GM11168 (cell line): Measurements from ENCODE around the gene GSK3B.

Experiments used
- in situ Hi-C: fragments of 300-500 bp; cut with MboI; formaldehyde crosslinking; loops from one replicate; pipeline ENCODE4 v1.12.0; 2022; ENCODE audit warnings: low sequenced_read_pairs; ENCODE audit not compliant: unreplicated experiment

GSK3B gene

DNA sequence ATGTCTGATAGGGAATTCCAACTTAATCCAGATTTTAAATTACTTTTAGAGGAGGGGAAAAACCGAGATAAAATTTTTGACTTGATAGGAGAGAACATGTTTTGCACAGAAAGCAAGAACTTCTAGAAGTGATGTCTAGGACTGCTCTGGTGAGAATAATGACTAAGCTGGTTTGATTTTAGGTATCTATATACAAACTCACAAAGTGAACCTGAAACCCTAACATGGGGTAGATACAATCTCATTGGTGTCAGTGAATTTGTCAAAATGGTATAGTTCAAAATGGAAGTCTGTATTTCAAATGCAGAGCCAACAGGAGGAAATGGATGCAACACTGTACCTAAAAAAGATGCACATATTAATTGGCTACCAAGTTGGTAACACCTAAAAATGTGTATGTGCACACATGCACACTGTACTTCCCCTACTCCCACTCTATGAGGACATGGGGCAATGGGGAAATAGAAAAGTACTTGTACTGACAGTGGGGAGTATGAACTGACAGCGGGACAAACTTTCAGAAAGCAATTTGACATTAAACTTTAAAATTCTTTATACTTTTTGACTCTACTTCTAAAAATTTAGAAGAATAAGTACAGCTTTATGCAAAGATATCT is 259.4 kb downstream of the GSK3B start:
- in situ Hi-C loops = no loop called here

DNA sequence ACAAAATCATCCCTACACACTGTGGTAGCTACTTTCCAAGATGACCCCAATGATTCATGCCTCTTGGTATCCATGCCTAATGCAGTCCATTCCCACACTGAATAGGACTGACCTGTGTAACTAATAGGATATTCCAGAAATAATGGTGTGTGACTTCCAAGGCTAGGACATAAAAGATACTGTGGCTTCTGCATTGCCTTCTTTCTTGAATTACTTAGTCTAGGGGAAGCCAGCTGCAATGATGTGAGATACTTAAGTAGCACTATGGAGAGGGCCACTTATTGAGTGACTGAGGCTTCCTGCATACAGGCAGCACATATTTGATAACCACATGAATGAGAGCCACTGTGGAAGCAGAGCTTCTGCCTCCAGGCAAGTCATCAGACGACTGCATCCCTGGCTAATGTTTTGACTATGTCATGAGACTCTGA is 262.3 kb downstream of the GSK3B start:
- in situ Hi-C loops = no loop called here

DNA sequence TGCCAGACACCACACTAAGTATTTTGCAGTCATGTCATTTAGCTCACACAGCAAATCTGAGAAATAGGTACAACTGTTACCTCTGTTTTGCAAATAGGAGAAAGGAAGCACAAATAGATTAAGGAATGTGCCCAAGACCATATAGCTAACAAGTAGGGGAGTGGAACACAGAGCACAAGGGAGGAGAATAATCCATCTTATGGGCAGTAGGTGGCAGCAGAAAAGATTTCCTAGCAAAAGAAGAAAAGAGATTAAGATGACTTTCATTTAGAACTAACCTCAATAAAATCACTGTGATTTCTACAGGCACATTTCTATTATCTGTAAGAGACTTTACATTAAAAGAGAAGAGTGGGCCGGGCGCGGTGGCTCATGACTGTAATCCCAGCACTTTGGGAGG is 263.2 kb downstream of the GSK3B start:
- in situ Hi-C loops = no loop called here

GRCh38 chr3:119829420-119829819 is 264.8 kb downstream of the GSK3B start:
- in situ Hi-C loops = no loop called here

- in situ Hi-C loops = no loop called here
Observed at GRCh38 chr3:119826711-119827608, 267.3 kb downstream of the GSK3B start.

GRCh38 chr3:119825820-119826219 is 268.4 kb downstream of the GSK3B start:
- in situ Hi-C loops = no loop called here

DNA sequence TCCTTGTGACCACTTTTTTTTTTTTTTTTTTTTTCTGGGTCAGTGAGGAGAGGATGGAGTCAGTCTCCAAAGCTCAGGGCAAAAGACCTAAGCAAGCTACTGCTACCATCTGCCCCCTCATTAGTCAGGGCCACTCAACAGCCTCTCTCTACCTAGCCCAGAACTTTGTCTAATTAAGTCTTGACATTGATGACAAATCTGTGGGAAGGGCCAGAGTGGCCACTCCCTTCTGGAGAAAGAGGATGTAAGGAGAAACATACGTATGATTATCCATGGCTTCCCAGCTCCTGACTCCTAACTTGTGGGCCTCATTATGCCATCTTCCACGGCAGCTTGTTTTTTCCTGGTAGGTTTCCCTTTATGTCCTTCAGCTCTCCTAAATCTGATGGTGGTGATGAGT is 274.4 kb downstream of the GSK3B start:
- in situ Hi-C loops = no loop called here

DNA sequence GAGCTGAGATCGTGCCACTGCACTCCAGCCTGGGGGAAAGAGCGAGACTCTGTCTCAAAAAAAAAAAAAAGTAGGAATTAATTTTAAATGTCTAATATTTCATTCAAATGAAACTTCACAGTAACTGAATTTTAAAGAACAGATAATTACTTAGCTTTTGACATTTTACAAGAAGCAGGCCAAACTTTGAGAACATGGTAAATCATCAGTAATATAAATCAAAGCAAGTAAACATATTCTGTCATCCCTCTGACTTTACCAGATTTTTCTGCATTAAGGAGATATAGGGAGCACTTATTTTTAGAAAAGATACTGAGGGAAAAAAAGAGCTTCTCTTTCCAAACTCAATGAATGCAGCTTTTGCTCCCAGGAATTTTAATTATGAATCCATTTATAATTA is 275.3 kb downstream of the GSK3B start:
- in situ Hi-C loops = no loop called here

DNA sequence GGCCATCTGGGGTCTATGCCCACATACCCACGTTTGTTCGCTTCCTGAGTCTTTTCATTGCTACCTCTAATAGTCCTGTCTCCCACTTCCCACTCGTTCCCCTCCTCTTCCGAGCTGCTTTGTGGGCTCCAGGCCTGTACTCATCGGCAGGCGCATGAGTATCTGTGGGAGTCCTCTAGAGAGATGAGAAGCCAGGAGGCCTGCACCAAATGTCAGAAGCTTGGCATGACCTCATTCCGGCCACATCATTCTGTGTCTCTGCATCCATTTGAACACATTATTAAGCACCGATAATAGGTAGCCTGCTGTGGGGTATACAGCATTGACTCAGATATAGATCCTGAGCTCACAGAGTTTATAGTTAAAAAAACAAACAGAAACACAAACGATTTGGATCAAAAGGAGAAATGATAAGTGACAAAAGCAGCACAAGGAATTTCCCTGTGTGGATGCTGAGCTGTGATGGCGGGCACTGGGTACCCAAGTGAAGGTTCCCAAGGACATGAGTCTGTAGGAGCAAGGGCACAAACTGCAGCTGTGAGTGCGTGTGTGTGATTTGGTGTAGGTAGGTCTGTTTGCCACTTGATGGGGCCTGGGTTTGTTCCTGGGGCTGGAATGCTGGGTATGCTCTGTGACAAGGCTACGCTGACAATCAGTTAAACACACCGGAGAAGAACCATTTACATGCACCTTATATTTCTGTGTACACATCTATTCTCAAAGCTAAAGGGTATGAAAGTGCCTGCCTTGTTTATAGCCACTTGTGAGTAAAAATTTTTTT is 276.5 kb downstream of the GSK3B start:
- in situ Hi-C loops = no loop called here

- in situ Hi-C loops = no loop called here
Observed at GRCh38 chr3:119817071-119817470, 277.2 kb downstream of the GSK3B start.

GRCh38 chr3:119815716-119816115 is 278.5 kb downstream of the GSK3B start:
- in situ Hi-C loops = no loop called here

DNA sequence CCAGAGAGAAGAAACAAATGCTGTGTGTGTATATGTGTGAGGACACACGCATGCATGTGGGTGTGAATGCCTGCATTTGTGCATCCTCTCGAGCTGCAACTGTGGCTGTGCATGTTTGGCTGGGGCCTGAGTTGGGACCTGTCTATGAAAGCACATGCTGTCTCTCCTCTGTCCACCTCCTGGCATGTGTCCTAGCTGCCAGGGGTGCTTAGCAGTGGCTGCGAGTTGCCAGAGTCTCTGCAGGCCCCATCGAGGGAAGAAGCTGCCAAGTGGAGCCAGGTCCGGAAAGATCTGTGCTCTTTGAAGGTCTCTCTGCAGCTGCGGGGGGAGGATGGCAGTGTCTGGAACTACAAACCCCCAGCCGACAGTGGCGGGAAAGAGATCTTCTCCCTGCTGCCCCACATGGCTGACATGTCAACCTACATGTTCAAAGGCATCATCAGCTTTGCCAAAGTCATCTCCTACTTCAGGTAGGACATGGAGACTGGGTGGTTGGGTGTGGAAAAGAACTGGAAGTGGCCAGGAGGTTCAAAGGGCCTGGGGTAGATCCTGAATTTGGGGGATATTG is 281.7 kb downstream of the GSK3B start:
- in situ Hi-C loops = no loop called here

- in situ Hi-C loops = no loop called here
Observed at GRCh38 chr3:119810018-119810435, 284.2 kb downstream of the GSK3B start.

DNA sequence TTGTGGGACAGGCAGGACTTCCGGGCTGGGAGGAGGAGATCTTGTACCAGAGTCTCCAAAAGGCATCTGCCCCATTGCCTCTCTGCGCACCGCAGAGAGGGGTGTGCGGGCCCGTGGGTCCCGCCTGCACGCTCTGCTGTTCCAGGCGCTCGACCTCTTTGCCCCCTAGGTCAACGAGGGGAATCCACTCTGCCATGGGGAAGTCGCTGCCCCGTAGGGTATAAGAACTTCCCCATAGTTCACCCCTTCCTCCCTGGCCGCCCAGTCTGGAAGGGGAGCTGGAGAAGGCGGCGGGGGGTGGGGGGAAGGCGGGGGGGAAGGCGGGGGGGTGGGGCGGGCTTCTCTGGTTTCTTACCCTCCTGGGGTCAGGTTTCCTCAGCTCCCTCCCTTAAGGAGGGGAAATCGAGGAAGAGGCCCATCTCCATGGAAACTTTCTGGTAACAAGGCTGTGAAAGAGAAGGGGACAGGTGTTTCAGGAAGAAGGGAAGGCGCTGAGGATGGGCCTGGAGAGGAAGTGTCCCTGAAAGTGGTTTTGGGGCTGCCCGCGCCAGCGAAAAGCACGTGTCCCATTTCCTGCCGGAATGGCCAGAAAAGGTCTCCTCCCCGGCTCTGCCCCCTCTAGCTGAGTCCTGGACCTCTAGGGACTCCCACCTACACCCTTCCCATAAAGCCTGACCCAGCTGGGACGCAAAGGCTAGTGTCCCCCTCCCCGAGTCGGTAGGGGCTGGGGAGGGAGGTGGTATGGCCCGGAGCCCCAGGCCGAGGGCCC is 284.8 kb downstream of the GSK3B start:
- in situ Hi-C loops = no loop called here

GRCh38 chr3:119808843-119809242 is 285.4 kb downstream of the GSK3B start:
- in situ Hi-C loops = no loop called here

- in situ Hi-C loops = no loop called here
Observed at GRCh38 chr3:119808244-119808643, 286.0 kb downstream of the GSK3B start.

GRCh38 chr3:119800844-119801243 is 293.4 kb downstream of the GSK3B start:
- in situ Hi-C loops = no loop called here

- in situ Hi-C loops = no loop called here
Observed at GRCh38 chr3:119796785-119797184, 297.5 kb downstream of the GSK3B start.

DNA sequence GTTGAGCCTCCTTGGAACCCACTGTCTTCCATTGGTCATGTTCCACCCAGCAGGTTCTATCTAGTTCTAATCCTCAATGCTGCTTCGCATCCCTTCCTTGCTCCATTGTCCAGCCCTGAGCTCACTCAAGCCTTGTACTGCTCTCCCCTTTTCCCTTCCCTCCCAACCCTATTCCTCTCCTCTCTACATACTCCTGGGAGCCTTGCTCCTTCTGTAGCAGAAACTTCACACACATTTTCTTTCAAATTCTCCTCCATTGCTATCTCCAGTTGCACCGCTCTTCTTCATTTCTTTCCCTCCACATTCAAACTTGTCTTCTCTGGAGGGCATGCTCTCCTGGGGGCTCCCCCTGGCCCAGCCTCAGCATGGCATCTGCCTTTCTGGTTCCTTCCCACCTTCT is 297.9 kb downstream of the GSK3B start:
- in situ Hi-C loops = no loop called here

- in situ Hi-C loops = no loop called here
Observed at GRCh38 chr3:119795849-119796248, 298.4 kb downstream of the GSK3B start.
